ENCODE results near the gene FAM234A.
"Not testable (repeated sequence)": the region's sequence is repeated elsewhere in the genome, so short reads cannot be mapped to it uniquely, and the experiment has no call there.

The FAM234A gene

GRCh38 chr16:234468-235305 lies at the start of gene FAM234A:
TSS of gene FAM234A (plus strand) at chr16:234821. CDS start at chr16:254414, 19,593 bp downstream.
- DNase-seq, result peak; percentile 98

- no peak for DNase-seq
Measured at GRCh38 chr16:185213-185612, 49.4 kb upstream of the FAM234A start.

GRCh38 chr16:185691-186090 lies 48.9 kb upstream of the FAM234A start:
- DNase-seq, result no peak

- no peak for DNase-seq
Measured at GRCh38 chr16:187330-187729, 47.3 kb upstream of the FAM234A start.

- peak; percentile 22 for DNase-seq
Measured at GRCh38 chr16:188674-189073, 45.9 kb upstream of the FAM234A start.

GRCh38 chr16:189604-190186 lies 44.9 kb upstream of the FAM234A start:
- DNase-seq, result no peak

GRCh38 chr16:191831-192230 lies 42.8 kb upstream of the FAM234A start:
- no peak for DNase-seq

GRCh38 chr16:192686-193085 lies 41.9 kb upstream of the FAM234A start:
- no peak for DNase-seq

- no peak for DNase-seq
Measured at GRCh38 chr16:193441-193840, 41.2 kb upstream of the FAM234A start.

- DNase-seq, result no peak
Measured at GRCh38 chr16:194516-194915, 40.1 kb upstream of the FAM234A start.

GRCh38 chr16:200388-200787 lies 34.2 kb upstream of the FAM234A start:
- no peak for DNase-seq

GRCh38 chr16:203246-203645 lies 31.4 kb upstream of the FAM234A start:
- no peak for DNase-seq

- DNase-seq, result not testable (repeated sequence)
Measured at GRCh38 chr16:204046-204445, 30.6 kb upstream of the FAM234A start.

GRCh38 chr16:209359-209758 lies 25.3 kb upstream of the FAM234A start:
- DNase-seq, result not testable (repeated sequence)

GRCh38 chr16:211631-212180 lies 22.9 kb upstream of the FAM234A start:
- DNase-seq, result not testable (repeated sequence)

GRCh38 chr16:212999-213398 lies 21.6 kb upstream of the FAM234A start:
- DNase-seq, result no peak

GRCh38 chr16:220021-220420 lies 14.6 kb upstream of the FAM234A start:
- DNase-seq, result no peak

- DNase-seq, result peak; percentile 50
Measured at GRCh38 chr16:228151-228851, 6.3 kb upstream of the FAM234A start.

- DNase-seq, result peak; percentile 91
Measured at GRCh38 chr16:228852-229730, 5.5 kb upstream of the FAM234A start, which contains the start of gene LUC7L. TSS of gene LUC7L (minus strand) at chr16:229449. CDS start at chr16:229339, 110 bp downstream.

GRCh38 chr16:229731-230281 lies 4.8 kb upstream of the FAM234A start:
- peak; percentile 8 for DNase-seq

- DNase-seq, result not testable (repeated sequence)
Measured at GRCh38 chr16:230351-230750, 4.3 kb upstream of the FAM234A start.

GRCh38 chr16:230949-231348 lies 3.7 kb upstream of the FAM234A start:
- no peak for DNase-seq

Measured in NCI-H146 (cell line).